ENCODE measurements around the gene CLEC4E. TPM values are rescaled to one million over a fixed set of nuclear protein-coding genes. Genes with fewer than 3 reads are reported as not detected.
"Not testable (repeated sequence)": the region's sequence is repeated elsewhere in the genome, so short reads cannot be mapped to it uniquely, and the experiment has no call there.

Gene CLEC4E
- total RNA-seq, 1 experiment from 2014 or later: not detected

GRCh38 chr12:8499616-8500015 lies 41.1 kb downstream of the CLEC4E start:
- ChIA-PET CTCF (interaction anchor here (0.6 to 3.7 kb wide), 8 partner anchors 8 to 549 kb away, joined by 3 to 16 read pairs (median 4); no protein-coding TSS in a partner anchor), RAD21 (ENCODE audit: low non-redundant PET in 1 of 2, low total read pairs in 2 of 2, uncharacterized antibody in 2 of 2, unreplicated experiment in 2 of 2) (no interaction called here), POLR2A (no interaction called here)
- H3K4me2 ChIP-seq (ENCODE audit: low read length): no peak overlapping the region
- no peak for ATAC-seq
- H3K79me2 ChIP-seq (ENCODE audit: insufficient read depth, low read length): no peaks in the 10 kb centered on the region
- intact Hi-C loops (cut with micrococcal nuclease): no loop called here
- H3K9me3 ChIP-seq (ENCODE audit: control insufficient read depth in 1 of 2, insufficient read depth in 1 of 2, low read depth in 1 of 2, low read length in 2 of 2): no peaks in the 10 kb centered on the region
- TF ChIP-seq JUND (IDR thresholded peaks at IDR 0.05) (no peak), SP1 (IDR thresholded peaks at IDR 0.05; ENCODE audit: low read depth) (no peak), ZFX (IDR thresholded peaks at IDR 0.05) (no peak), SIN3A (IDR thresholded peaks at IDR 0.05; ENCODE audit: low read depth) (no peak), EGR1 (IDR thresholded peaks at IDR 0.05; ENCODE audit: low read depth) (no peak), POLR2A (IDR thresholded peaks at IDR 0.05; ENCODE audit: borderline replicate concordance, extremely low read depth, insufficient read depth, insufficient read length) (no peak), YY1 (IDR thresholded peaks at IDR 0.05; ENCODE audit: extremely low read depth, insufficient replicate concordance, low read depth, low read length) (no peak)
- TF ChIP-seq, protein P1, sequence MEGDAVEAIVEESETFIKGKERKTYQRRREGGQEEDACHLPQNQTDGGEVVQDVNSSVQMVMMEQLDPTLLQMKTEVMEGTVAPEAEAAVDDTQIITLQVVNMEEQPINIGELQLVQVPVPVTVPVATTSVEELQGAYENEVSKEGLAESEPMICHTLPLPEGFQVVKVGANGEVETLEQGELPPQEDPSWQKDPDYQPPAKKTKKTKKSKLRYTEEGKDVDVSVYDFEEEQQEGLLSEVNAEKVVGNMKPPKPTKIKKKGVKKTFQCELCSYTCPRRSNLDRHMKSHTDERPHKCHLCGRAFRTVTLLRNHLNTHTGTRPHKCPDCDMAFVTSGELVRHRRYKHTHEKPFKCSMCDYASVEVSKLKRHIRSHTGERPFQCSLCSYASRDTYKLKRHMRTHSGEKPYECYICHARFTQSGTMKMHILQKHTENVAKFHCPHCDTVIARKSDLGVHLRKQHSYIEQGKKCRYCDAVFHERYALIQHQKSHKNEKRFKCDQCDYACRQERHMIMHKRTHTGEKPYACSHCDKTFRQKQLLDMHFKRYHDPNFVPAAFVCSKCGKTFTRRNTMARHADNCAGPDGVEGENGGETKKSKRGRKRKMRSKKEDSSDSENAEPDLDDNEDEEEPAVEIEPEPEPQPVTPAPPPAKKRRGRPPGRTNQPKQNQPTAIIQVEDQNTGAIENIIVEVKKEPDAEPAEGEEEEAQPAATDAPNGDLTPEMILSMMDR (IDR thresholded peaks at IDR 0.05 in 2 of 3, conservative IDR thresholded peaks at IDR 0.05 in 1 of 3; ENCODE audit: borderline replicate concordance in 1 of 3, insufficient read depth in 1 of 3, low read depth in 2 of 3, low read length in 2 of 3): peak in 1 of 3 experiments; percentile 23; a peak in 1 of 6 replicates
- no peak for DNase-seq (ENCODE audit: low read depth, low spot score)
- H3K4me1 ChIP-seq (ENCODE audit: control insufficient read depth in 1 of 2, insufficient read depth in 2 of 2, low read length in 2 of 2): no peaks in the 10 kb centered on the region
- H3K27ac ChIP-seq (ENCODE audit: low read depth, low read length): no peak overlapping the region
- no peaks in the 10 kb centered on the region for H3K9me2 ChIP-seq (ENCODE audit: insufficient read depth)
- no peaks in the 10 kb centered on the region for H3K36me3 ChIP-seq (ENCODE audit: control insufficient read depth in 1 of 2, insufficient read depth in 2 of 2, low read length in 2 of 2)
- no peaks in the 10 kb centered on the region for H4K20me1 ChIP-seq (ENCODE audit: insufficient read depth)
- no peak overlapping the region for H3K4me3 ChIP-seq (replicated peaks in 1 of 2; ENCODE audit: low read depth in 1 of 2, low read length in 2 of 2)
- BruUV-seq (replicated peaks): no TSS peak
- H3K9ac ChIP-seq (ENCODE audit: low read length): no peak overlapping the region
- peaks cover 51% of the 10 kb centered on the region for H3K27me3 ChIP-seq (ENCODE audit: insufficient read depth, low read length)
- H2AFZ ChIP-seq (ENCODE audit: low read depth, low read length, poor library complexity, severe bottlenecking): no peak overlapping the region

- H3K4me1 ChIP-seq (ENCODE audit: control insufficient read depth in 1 of 2, insufficient read depth in 2 of 2, low read length in 2 of 2); H2AFZ ChIP-seq (ENCODE audit: low read depth, low read length, poor library complexity, severe bottlenecking); intact Hi-C loops (cut with micrococcal nuclease); H3K4me2 ChIP-seq (ENCODE audit: low read length); H3K9me2 ChIP-seq (ENCODE audit: insufficient read depth); BruUV-seq (replicated peaks); H4K20me1 ChIP-seq (ENCODE audit: insufficient read depth); H3K36me3 ChIP-seq (ENCODE audit: control insufficient read depth in 1 of 2, insufficient read depth in 2 of 2, low read length in 2 of 2); H3K9ac ChIP-seq (ENCODE audit: low read length); RAD21 ChIA-PET (ENCODE audit: low non-redundant PET in 1 of 2, low total read pairs in 2 of 2, uncharacterized antibody in 2 of 2, unreplicated experiment in 2 of 2); ATAC-seq; H3K4me3 ChIP-seq (replicated peaks in 1 of 2; ENCODE audit: low read depth in 1 of 2, low read length in 2 of 2); H3K9me3 ChIP-seq (ENCODE audit: control insufficient read depth in 1 of 2, insufficient read depth in 1 of 2, low read depth in 1 of 2, low read length in 2 of 2); DNase-seq (ENCODE audit: low read depth, low spot score); H3K27ac ChIP-seq (ENCODE audit: low read depth, low read length); POLR2A ChIA-PET; H3K79me2 ChIP-seq (ENCODE audit: insufficient read depth, low read length): not testable (repeated sequence)
- peaks cover 76% of the 10 kb centered on the region for H3K27me3 ChIP-seq (ENCODE audit: insufficient read depth, low read length)
- CTCF ChIA-PET: interaction anchor here (1.4 kb wide), 1 partner anchor 48 kb away, joined by 3 read pairs; no protein-coding TSS in a partner anchor
Observed at GRCh38 chr12:8496074-8496473, 44.6 kb downstream of the CLEC4E start.

GRCh38 chr12:8495671-8496070 lies 45.0 kb downstream of the CLEC4E start:
- H2AFZ ChIP-seq (ENCODE audit: low read depth, low read length, poor library complexity, severe bottlenecking); H4K20me1 ChIP-seq (ENCODE audit: insufficient read depth); H3K9me3 ChIP-seq (ENCODE audit: control insufficient read depth in 1 of 2, insufficient read depth in 1 of 2, low read depth in 1 of 2, low read length in 2 of 2); DNase-seq (ENCODE audit: low read depth, low spot score); intact Hi-C loops (cut with micrococcal nuclease); H3K4me3 ChIP-seq (replicated peaks in 1 of 2; ENCODE audit: low read depth in 1 of 2, low read length in 2 of 2); ATAC-seq; H3K27ac ChIP-seq (ENCODE audit: low read depth, low read length); H3K4me1 ChIP-seq (ENCODE audit: control insufficient read depth in 1 of 2, insufficient read depth in 2 of 2, low read length in 2 of 2); H3K9ac ChIP-seq (ENCODE audit: low read length); POLR2A ChIA-PET; H3K9me2 ChIP-seq (ENCODE audit: insufficient read depth); H3K36me3 ChIP-seq (ENCODE audit: control insufficient read depth in 1 of 2, insufficient read depth in 2 of 2, low read length in 2 of 2); RAD21 ChIA-PET (ENCODE audit: low non-redundant PET in 1 of 2, low total read pairs in 2 of 2, uncharacterized antibody in 2 of 2, unreplicated experiment in 2 of 2); H3K79me2 ChIP-seq (ENCODE audit: insufficient read depth, low read length); BruUV-seq (replicated peaks); H3K4me2 ChIP-seq (ENCODE audit: low read length): not testable (repeated sequence)
- H3K27me3 ChIP-seq (ENCODE audit: insufficient read depth, low read length): peaks cover 76% of the 10 kb centered on the region
- CTCF ChIA-PET: interaction anchor here (1.4 kb wide), 1 partner anchor 49 kb away, joined by 3 read pairs; no protein-coding TSS in a partner anchor

Data from HCT116 (cell line).